ENCODE measurements around the gene CDC42SE2. TPM values are rescaled to one million over a fixed set of nuclear protein-coding genes. Genes with fewer than 3 reads are reported as not detected.
"Not testable (repeated sequence)": the region's sequence is repeated elsewhere in the genome, so short reads cannot be mapped to it uniquely, and the experiment has no call there.

CDC42SE2 gene
- total RNA-seq, 2 experiments from 2014 or later = 100 to 102 TPM

GRCh38 chr5:131302506-131302905, 38.7 kb downstream of the CDC42SE2 start:
- intact Hi-C loops (cut with micrococcal nuclease) = no loop called here
- no peak for TF ChIP-seq CTCF (IDR thresholded peaks at IDR 0.05)
- no peak overlapping the region for H3K4me3 Mint-ChIP-seq
- peaks cover 56% of the 10 kb centered on the region for H3K36me3 Mint-ChIP-seq (ENCODE audit: low read depth)
- ChIA-PET CTCF (no interaction called here), POLR2A (interaction anchor here (1.5 kb wide), 1 partner anchor 13 kb away, joined by 3 read pairs; no protein-coding TSS in a partner anchor)
- no peak for DNase-seq
- H3K27me3 Mint-ChIP-seq = no peaks in the 10 kb centered on the region
- H3K9me3 Mint-ChIP-seq = peaks cover 7% of the 10 kb centered on the region
- ATAC-seq = no peak
- H3K4me1 Mint-ChIP-seq (ENCODE audit: low read depth) = peaks cover 68% of the 10 kb centered on the region
- H3K27ac Mint-ChIP-seq = peak overlapping the region; percentile 71

GRCh38 chr5:131303537-131303936, 39.7 kb downstream of the CDC42SE2 start:
- CTCF ChIA-PET = interaction anchor here (0.7 kb wide), 1 partner anchor 14 kb away, joined by 4 read pairs; no protein-coding TSS in a partner anchor
- Mint-ChIP-seq H3K27ac (peak overlapping the region; percentile 71), H3K27me3 (no peaks in the 10 kb centered on the region), H3K4me3 (no peak overlapping the region), H3K9me3 (peaks cover 7% of the 10 kb centered on the region), H3K4me1 (ENCODE audit: low read depth) (peaks cover 69% of the 10 kb centered on the region), H3K36me3 (ENCODE audit: low read depth) (peaks cover 54% of the 10 kb centered on the region)
- DNase-seq = no peak
- TF ChIP-seq CTCF (IDR thresholded peaks at IDR 0.05) = no peak
- POLR2A ChIA-PET = interaction anchor here (0.7 to 1.5 kb wide), 3 partner anchors 10 to 54 kb away, joined by 3 read pairs; no protein-coding TSS in a partner anchor
- no peak for ATAC-seq
- intact Hi-C loops (cut with micrococcal nuclease) = no loop called here

DNA sequence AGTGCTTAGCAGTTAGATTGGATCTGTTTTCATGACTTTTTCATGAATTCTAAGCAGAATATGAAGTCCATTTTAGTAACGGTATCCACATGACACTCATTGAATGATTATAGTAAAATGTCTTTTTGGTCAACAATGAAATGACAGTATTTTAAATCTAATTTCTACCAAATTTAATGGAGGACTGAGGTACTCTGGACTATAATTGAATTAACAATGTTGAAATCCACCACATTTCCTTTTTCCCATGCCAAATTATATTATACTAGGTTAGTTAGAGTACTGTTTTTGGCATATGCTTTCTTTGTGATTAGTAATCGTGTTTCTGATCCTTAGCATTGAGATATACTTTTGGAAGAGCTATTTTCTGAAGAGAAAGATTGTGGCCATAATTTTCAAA, 40.6 kb downstream of the CDC42SE2 start:
- no peak for DNase-seq
- ATAC-seq = no peak
- intact Hi-C loops (cut with micrococcal nuclease) = no loop called here
- peak overlapping the region; percentile 67 for H3K27ac Mint-ChIP-seq
- peaks cover 62% of the 10 kb centered on the region for H3K4me1 Mint-ChIP-seq (ENCODE audit: low read depth)
- CTCF ChIA-PET = interaction anchor here (0.6 to 1.4 kb wide), 4 partner anchors 9 to 22 kb away, joined by 3 to 4 read pairs (median 3); no protein-coding TSS in a partner anchor
- H3K4me3 Mint-ChIP-seq = no peak overlapping the region
- POLR2A ChIA-PET = interaction anchor here (1.0 to 1.3 kb wide), 2 partner anchors 9 to 38 kb away, joined by 4 read pairs; no protein-coding TSS in a partner anchor
- H3K36me3 Mint-ChIP-seq (ENCODE audit: low read depth) = peaks cover 45% of the 10 kb centered on the region
- no peak for TF ChIP-seq CTCF (IDR thresholded peaks at IDR 0.05)
- H3K9me3 Mint-ChIP-seq = peaks cover 7% of the 10 kb centered on the region
- H3K27me3 Mint-ChIP-seq = no peaks in the 10 kb centered on the region

- ChIA-PET POLR2A (interaction anchor here (0.6 to 1.3 kb wide), 3 partner anchors 10 to 224 kb away, joined by 3 to 4 read pairs (median 4); no protein-coding TSS in a partner anchor), CTCF (interaction anchor here (1.1 to 1.4 kb wide), 3 partner anchors 9 to 21 kb away, joined by 3 read pairs; no protein-coding TSS in a partner anchor)
- TF ChIP-seq CTCF (IDR thresholded peaks at IDR 0.05) = no peak
- peaks cover 60% of the 10 kb centered on the region for H3K4me1 Mint-ChIP-seq (ENCODE audit: low read depth)
- peak overlapping the region; percentile 83 for H3K27ac Mint-ChIP-seq
- no peaks in the 10 kb centered on the region for H3K27me3 Mint-ChIP-seq
- intact Hi-C loops (cut with micrococcal nuclease) = no loop called here
- H3K36me3 Mint-ChIP-seq (ENCODE audit: low read depth) = peaks cover 37% of the 10 kb centered on the region
- H3K4me3 Mint-ChIP-seq = no peak overlapping the region
- DNase-seq (no peak), ATAC-seq (peak; percentile 53)
- H3K9me3 Mint-ChIP-seq = peaks cover 7% of the 10 kb centered on the region
Measured at GRCh38 chr5:131305138-131305689, 41.4 kb downstream of the CDC42SE2 start.

DNA sequence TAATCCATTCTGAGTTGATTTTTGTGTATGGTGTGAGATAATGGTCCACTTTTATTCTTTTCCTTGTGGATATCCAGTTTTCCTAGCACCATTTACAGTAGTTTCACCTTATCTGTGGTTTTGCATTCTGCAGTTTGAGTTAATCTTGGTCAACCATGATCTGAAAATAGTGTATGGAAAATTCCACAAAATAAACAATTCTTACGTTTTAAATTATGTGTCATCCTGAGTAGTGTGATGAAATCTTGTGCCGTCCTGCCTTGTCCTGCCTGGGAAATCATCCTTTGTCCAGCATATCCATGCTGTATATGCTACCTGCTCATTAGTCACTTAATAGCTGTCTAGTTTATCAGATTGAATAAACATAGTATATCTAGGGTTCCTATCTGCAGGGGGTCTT, 42.1 kb downstream of the CDC42SE2 start:
- Mint-ChIP-seq H3K4me3 (no peak overlapping the region), H3K9me3 (peaks cover 7% of the 10 kb centered on the region), H3K4me1 (ENCODE audit: low read depth) (peaks cover 60% of the 10 kb centered on the region), H3K27ac (peak overlapping the region; percentile 83), H3K36me3 (ENCODE audit: low read depth) (peaks cover 35% of the 10 kb centered on the region), H3K27me3 (no peaks in the 10 kb centered on the region)
- DNase-seq (no peak), ATAC-seq (no peak)
- intact Hi-C loops (cut with micrococcal nuclease) = no loop called here
- POLR2A ChIA-PET = no interaction called here
- no peak for TF ChIP-seq CTCF (IDR thresholded peaks at IDR 0.05)
- CTCF ChIA-PET = interaction anchor here (1.4 kb wide), 1 partner anchor 13 kb away, joined by 3 read pairs; no protein-coding TSS in a partner anchor

DNA sequence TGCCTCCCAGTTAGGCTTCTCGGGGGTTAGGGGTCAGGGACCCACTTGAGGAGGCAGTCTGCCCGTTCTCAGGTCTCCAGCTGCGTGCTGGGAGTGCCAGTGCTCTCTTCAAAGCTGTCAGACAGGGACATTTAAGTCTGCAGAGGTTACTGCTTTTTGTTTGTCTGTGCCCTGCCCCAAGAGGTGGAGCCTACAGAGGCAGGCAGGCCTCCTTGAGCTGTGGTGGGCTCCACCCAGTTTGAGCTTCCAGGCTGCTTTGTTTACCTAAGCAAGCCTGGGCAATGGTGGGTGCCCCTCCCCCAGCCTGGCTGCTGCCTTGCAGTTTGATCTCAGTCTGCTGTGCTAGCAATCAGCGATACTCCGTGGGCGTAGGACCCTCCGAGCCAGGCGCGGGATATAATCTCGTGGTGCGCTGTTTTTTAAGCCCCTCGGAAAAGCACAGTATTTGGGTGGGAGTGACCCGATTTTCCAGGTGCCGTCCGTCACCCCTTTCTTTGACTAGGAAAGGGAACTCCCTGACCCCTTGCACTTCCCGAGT, 48.5 kb downstream of the CDC42SE2 start:
- peak; percentile 30 for ATAC-seq
- Mint-ChIP-seq H3K36me3 (ENCODE audit: low read depth) (peaks cover 33% of the 10 kb centered on the region), H3K27ac (peak overlapping the region; percentile 94), H3K4me1 (ENCODE audit: low read depth) (peaks cover 77% of the 10 kb centered on the region), H3K4me3 (peak overlapping the region; percentile 79)
- intact Hi-C loops (cut with micrococcal nuclease); H3K9me3 Mint-ChIP-seq; CTCF ChIA-PET; H3K27me3 Mint-ChIP-seq: not testable (repeated sequence)
- POLR2A ChIA-PET = interaction anchor here (1.1 kb wide), 1 partner anchor 82 kb away, joined by 3 read pairs; no protein-coding TSS in a partner anchor
- DNase-seq = peak; percentile 75

Data from activated CD8-positive, alpha-beta T cell treated with anti-CD3 and anti-CD28 coated beads for 36 hours (primary cell).